Neural cell (in vitro differentiated cells): ENCODE data around the gene TYRO3. TPM values are rescaled to one million over a fixed set of nuclear protein-coding genes. Genes with fewer than 3 reads are reported as not detected.

ENCODE experiments used
- H2AFZ ChIP-seq: fragments of 200-600, 300-800 bp; sonication (generic), shearing (Covaris generic); 2 replicates; pipeline ENCODE4 v1.6.0; 2014; ENCODE audit warnings: low read depth, mild to moderate bottlenecking, antibody characterized with exemption, low read length, moderate library complexity
- H3F3A ChIP-seq: fragments of 200-600 bp; shearing (Covaris generic); 2 replicates; pipeline ENCODE4 v1.6.1; 2016; ENCODE audit warnings: mild to moderate bottlenecking, moderate library complexity, mixed read lengths, antibody characterized with exemption, low read length; ENCODE audit not compliant: insufficient read depth, poor library complexity, severe bottlenecking
- H3K27ac ChIP-seq: fragments of 200-600, 300-800 bp; sonication (generic), shearing (Covaris generic); 2 replicates; pipeline ENCODE4 v1.5.1; 2014; ENCODE audit warnings: mild to moderate bottlenecking, low read length, moderate library complexity
- H3K27me3 ChIP-seq: fragments of 300-800, 200-600 bp; sonication (generic), shearing (Covaris generic); 2 replicates; pipeline ENCODE4 v1.6.0; 2014; ENCODE audit warnings: mild to moderate bottlenecking, low read depth, low read length, moderate library complexity; ENCODE audit not compliant: insufficient read depth
- H3K36me3 ChIP-seq: fragments of 300-800, 200-600 bp; sonication (generic), shearing (Covaris generic); 2 replicates; pipeline ENCODE4 v1.5.1; 2014; ENCODE audit warnings: mild to moderate bottlenecking, antibody characterized with exemption, low read length, moderate library complexity; ENCODE audit not compliant: insufficient read depth
- H3K4me2 ChIP-seq: fragments of 300-800, 200-600 bp; sonication (generic), shearing (Covaris generic); 2 replicates; pipeline ENCODE4 v1.6.0; 2014; ENCODE audit warnings: mild to moderate bottlenecking, low read length
- H3K4me3 ChIP-seq: fragments of 300-800, 200-600 bp; sonication (generic), shearing (Covaris generic); 2 replicates; pipeline ENCODE4 v1.5.1; 2014; ENCODE audit warnings: mild to moderate bottlenecking, low read length, moderate library complexity
- H3K79me2 ChIP-seq: fragments of 200-600 bp; shearing (Covaris generic); replicated peaks from 2 replicates; pipeline ENCODE4 v1.6.0; 2014; ENCODE audit warnings: mild to moderate bottlenecking, low read length, moderate library complexity; ENCODE audit not compliant: insufficient read depth
- H3K9ac ChIP-seq: fragments of 300-800, 200-600 bp; sonication (generic), shearing (Covaris generic); 2 replicates; pipeline ENCODE4 v1.6.1; 2016; ENCODE audit warnings: mild to moderate bottlenecking, low read length, mixed read lengths
- H3K9me2 ChIP-seq: fragments of 200-600 bp; shearing (Covaris generic); 2 replicates; pipeline ENCODE4 v1.6.1; 2016; ENCODE audit warnings: mild to moderate bottlenecking, low read length, mixed read lengths; ENCODE audit not compliant: insufficient read depth
- H3K9me3 ChIP-seq: fragments of 200-600, 300-800 bp; sonication (generic), shearing (Covaris generic); 2 replicates; pipeline ENCODE4 v1.6.1; 2016; ENCODE audit warnings: mild to moderate bottlenecking, mixed run types, low read length, moderate library complexity, mixed read lengths
- H4K20me1 ChIP-seq: fragments of 200-600 bp; shearing (Covaris generic); 2 replicates; pipeline ENCODE4 v1.6.1; 2016; ENCODE audit warnings: mild to moderate bottlenecking, mixed run types; ENCODE audit not compliant: insufficient read depth
- CTCF ChIP-seq: fragments of 450-650 bp; IDR thresholded peaks from 2 replicates; pipeline ENCODE4 v1.5.1; 2014; ENCODE audit warnings: antibody characterized with exemption, mild to moderate bottlenecking, moderate library complexity; ENCODE audit not compliant: poor library complexity, severe bottlenecking
- EP300 ChIP-seq: fragments of 450-650 bp; conservative IDR thresholded peaks from 2 replicates; pipeline ENCODE4 v1.6.1; 2014; ENCODE audit warnings: antibody characterized with exemption, mild to moderate bottlenecking, moderate library complexity; ENCODE audit not compliant: poor library complexity, severe bottlenecking
- EZH2 ChIP-seq: fragments of 200-600, 300-800 bp; shearing (Covaris generic), sonication (generic); IDR thresholded peaks from 2 replicates; pipeline ENCODE4 v1.6.1; 2014; ENCODE audit warnings: antibody characterized with exemption, low read length, borderline replicate concordance, mild to moderate bottlenecking; ENCODE audit not compliant: insufficient read depth, poor library complexity, severe bottlenecking
- MXI1 ChIP-seq: fragments of 450-650 bp; conservative IDR thresholded peaks from 2 replicates; pipeline ENCODE4 v1.6.1; 2014; ENCODE audit warnings: antibody characterized with exemption, mild to moderate bottlenecking; ENCODE audit not compliant: poor library complexity, severe bottlenecking
- POLR2AphosphoS5 ChIP-seq: IDR thresholded peaks from 2 replicates; pipeline ENCODE4 v1.6.1; 2012
- RAD21 ChIP-seq: fragments of 450-650 bp; conservative IDR thresholded peaks from 2 replicates; pipeline ENCODE4 v1.6.1; 2014; ENCODE audit warnings: antibody characterized with exemption, mild to moderate bottlenecking, moderate library complexity
- REST ChIP-seq: IDR thresholded peaks from 2 replicates; pipeline ENCODE4 v1.6.1; 2012; ENCODE audit warnings: borderline replicate concordance
- SMC3 ChIP-seq: fragments of 450-650 bp; conservative IDR thresholded peaks from 2 replicates; pipeline ENCODE4 v1.6.1; 2014; ENCODE audit warnings: antibody characterized with exemption, mild to moderate bottlenecking, moderate library complexity; ENCODE audit not compliant: poor library complexity
- TAF1 ChIP-seq: IDR thresholded peaks from 2 replicates; pipeline ENCODE4 v1.6.1; 2012; ENCODE audit warnings: low read depth
- polyA plus RNA-seq: library from polyadenylated mRNA; depleted of rRNA; stranded (reverse); fragments of >200 nt; gene quantifications from 2 replicates; pipeline ENCODE4 v1.2.3, GENCODE V29; 2014

TYRO3 gene
- polyA plus RNA-seq, 1 donor from 2014 or later = 12.1 TPM

- H3K4me3 ChIP-seq = peak overlapping the region; percentile 76
- H3K9me3 ChIP-seq = peaks cover 4% of the 10 kb centered on the region
- H3K4me2 ChIP-seq = peak overlapping the region; percentile 49
- H3K9me2 ChIP-seq = no peaks in the 10 kb centered on the region
- H3K9ac ChIP-seq = peak overlapping the region; percentile 61
- no peaks in the 10 kb centered on the region for H3K79me2 ChIP-seq
- no peaks in the 10 kb centered on the region for H4K20me1 ChIP-seq
- H3K27me3 ChIP-seq = no peaks in the 10 kb centered on the region
- H3K36me3 ChIP-seq = no peaks in the 10 kb centered on the region
- H3F3A ChIP-seq = no peaks in the 10 kb centered on the region
- H2AFZ ChIP-seq = peak overlapping the region; percentile 62
- peak overlapping the region; percentile 59 for H3K27ac ChIP-seq
- TF ChIP-seq MXI1 = no peak
- no peak for TF ChIP-seq CTCF
- no peak for TF ChIP-seq SMC3
- TF ChIP-seq POLR2AphosphoS5 = no peak
- no peak for TF ChIP-seq EP300
- TF ChIP-seq TAF1 = no peak
- no peak for TF ChIP-seq REST
- TF ChIP-seq EZH2 = no peak
- no peak for TF ChIP-seq RAD21
Observed at GRCh38 chr15:41620536-41621199, 61.7 kb downstream of the TYRO3 start.

GRCh38 chr15:41621200-41622193 lies 62.5 kb downstream of the TYRO3 start:
- peak overlapping the region; percentile 59 for H3K27ac ChIP-seq
- peak overlapping the region; percentile 62 for H2AFZ ChIP-seq
- H3K27me3 ChIP-seq = no peaks in the 10 kb centered on the region
- no peaks in the 10 kb centered on the region for H3K36me3 ChIP-seq
- H3K79me2 ChIP-seq = no peaks in the 10 kb centered on the region
- no peaks in the 10 kb centered on the region for H3K9me2 ChIP-seq
- TF ChIP-seq MXI1 (peak; percentile 87), REST (peak; percentile 40), EP300 (peak; percentile 24), EZH2 (no peak), CTCF (no peak), RAD21 (peak; percentile 24), TAF1 (no peak), POLR2AphosphoS5 (peak; percentile 56), SMC3 (no peak)
- H3K4me3 ChIP-seq = peak overlapping the region; percentile 76
- H3F3A ChIP-seq = no peaks in the 10 kb centered on the region
- H4K20me1 ChIP-seq = no peaks in the 10 kb centered on the region
- peak overlapping the region; percentile 49 for H3K4me2 ChIP-seq
- H3K9me3 ChIP-seq = peaks cover 4% of the 10 kb centered on the region
- peak overlapping the region; percentile 61 for H3K9ac ChIP-seq
